HepG2 (cell line): ENCODE data around the gene BAG3. TPM values are rescaled to one million over a fixed set of nuclear protein-coding genes. Genes with fewer than 3 reads are reported as not detected.

Source experiments
- DR1 ChIP-seq: sonication (generic); formaldehyde crosslinking; IDR thresholded peaks from 2 replicates; pipeline ENCODE4 v1.8.0; 2021; ENCODE audit warnings: mild to moderate bottlenecking, missing genetic modification reagents, inconsistent platforms
- FOXA1 ChIP-seq, 2 experiments: fragments of 450-650 bp in 1 of 2; sonication (generic) in 1 of 2; formaldehyde crosslinking in 1 of 2; IDR thresholded peaks; 2 replicates each; pipeline versions ENCODE4 v1.4.0 to v1.6.1; 2016 to 2020; ENCODE audit warnings: missing genetic modification reagents in 1 of 2
- GPN1 ChIP-seq: sonication (generic); formaldehyde crosslinking; IDR thresholded peaks from 2 replicates; pipeline ENCODE4 v1.5.1; 2020; ENCODE audit warnings: missing genetic modification reagents, borderline replicate concordance
- HDAC2 ChIP-seq: sonication (generic); formaldehyde crosslinking; IDR thresholded peaks from 2 replicates; pipeline ENCODE4 v1.4.0; 2020; ENCODE audit warnings: missing genetic modification reagents
- NFATC3 ChIP-seq: sonication (generic); formaldehyde crosslinking; IDR thresholded peaks from 2 replicates; pipeline ENCODE4 v1.5.1; 2020; ENCODE audit warnings: mild to moderate bottlenecking, missing genetic modification reagents
- PATZ1 ChIP-seq: sonication (generic); formaldehyde crosslinking; IDR thresholded peaks from 2 replicates; pipeline ENCODE4 v1.4.0; 2020; ENCODE audit warnings: missing genetic modification reagents
- POLR2AphosphoS5 ChIP-seq: IDR thresholded peaks from 2 replicates; pipeline ENCODE4 v1.6.1; 2012; ENCODE audit warnings: low read depth, low read length
- PREB ChIP-seq: sonication (generic); formaldehyde crosslinking; IDR thresholded peaks from 2 replicates; pipeline ENCODE4 v1.4.0; 2020; ENCODE audit warnings: missing genetic modification reagents
- TBX2 ChIP-seq: sonication (generic); formaldehyde crosslinking; IDR thresholded peaks from 2 replicates; pipeline ENCODE4 v1.5.0; 2020; ENCODE audit warnings: missing genetic modification reagents, mild to moderate bottlenecking, borderline replicate concordance
- YEATS2 ChIP-seq: sonication (generic); formaldehyde crosslinking; IDR thresholded peaks from 2 replicates; pipeline ENCODE4 v1.4.0; 2020; ENCODE audit warnings: missing genetic modification reagents, borderline replicate concordance
- ZNF770 ChIP-seq: sonication (generic); formaldehyde crosslinking; IDR thresholded peaks from 2 replicates; pipeline ENCODE4 v1.5.0; 2020; ENCODE audit warnings: mild to moderate bottlenecking, missing genetic modification reagents
- polyA plus RNA-seq, 8 experiments: library from polyadenylated mRNA; depleted of rRNA in 3 of 8; stranded (reverse) in 7 of 8; unstranded in 1 of 8; fragments of >200 nt; fragmentation: Illumina TruSeq in 4 of 8; extraction: Trizol in 4 of 8; gene quantifications; 2 replicates each; pipeline versions ENCODE4 v1.2.1 to v1.2.3, GENCODE V29; 2011 to 2016; ENCODE audit warnings: low read depth in 4 of 8, missing spikeins in 1 of 8, mixed read lengths in 1 of 8; ENCODE audit not compliant: insufficient read depth in 1 of 8
- total RNA-seq, 5 experiments: library from RNA; depleted of rRNA; stranded (reverse); fragments of >200 nt; fragmentation: Illumina TruSeq; extraction: Trizol; gene quantifications; 2 replicates each; pipeline ENCODE4 v1.2.3, GENCODE V29; 2016; ENCODE audit warnings: low read depth in 1 of 5
- TF ChIP-seq, protein P1 (sequence below): sonication (generic); formaldehyde crosslinking; IDR thresholded peaks from 2 replicates; pipeline ENCODE4 v1.5.0; 2020; ENCODE audit warnings: mild to moderate bottlenecking, missing genetic modification reagents, borderline replicate concordance
- TF ChIP-seq, protein P2 (sequence below): sonication (generic); formaldehyde crosslinking; IDR thresholded peaks from 2 replicates; pipeline ENCODE4 v1.4.0; 2020; ENCODE audit warnings: mild to moderate bottlenecking, missing genetic modification reagents
- TF ChIP-seq, protein P3 (sequence below): sonication (generic); formaldehyde crosslinking; IDR thresholded peaks from 2 replicates; pipeline ENCODE4; 2020; ENCODE audit warnings: missing genetic modification reagents, mild to moderate bottlenecking, borderline replicate concordance

Gene BAG3
- total and polyA plus RNA-seq, 2 of the 13 experiments (the other 11 are each of a cell fraction or from before 2014, with no cell fraction given): 2.9 to 6.7 TPM

GRCh38 chr10:119650692-119651513 is at the start of gene BAG3 (continued):
- TF ChIP-seq, protein P1, sequence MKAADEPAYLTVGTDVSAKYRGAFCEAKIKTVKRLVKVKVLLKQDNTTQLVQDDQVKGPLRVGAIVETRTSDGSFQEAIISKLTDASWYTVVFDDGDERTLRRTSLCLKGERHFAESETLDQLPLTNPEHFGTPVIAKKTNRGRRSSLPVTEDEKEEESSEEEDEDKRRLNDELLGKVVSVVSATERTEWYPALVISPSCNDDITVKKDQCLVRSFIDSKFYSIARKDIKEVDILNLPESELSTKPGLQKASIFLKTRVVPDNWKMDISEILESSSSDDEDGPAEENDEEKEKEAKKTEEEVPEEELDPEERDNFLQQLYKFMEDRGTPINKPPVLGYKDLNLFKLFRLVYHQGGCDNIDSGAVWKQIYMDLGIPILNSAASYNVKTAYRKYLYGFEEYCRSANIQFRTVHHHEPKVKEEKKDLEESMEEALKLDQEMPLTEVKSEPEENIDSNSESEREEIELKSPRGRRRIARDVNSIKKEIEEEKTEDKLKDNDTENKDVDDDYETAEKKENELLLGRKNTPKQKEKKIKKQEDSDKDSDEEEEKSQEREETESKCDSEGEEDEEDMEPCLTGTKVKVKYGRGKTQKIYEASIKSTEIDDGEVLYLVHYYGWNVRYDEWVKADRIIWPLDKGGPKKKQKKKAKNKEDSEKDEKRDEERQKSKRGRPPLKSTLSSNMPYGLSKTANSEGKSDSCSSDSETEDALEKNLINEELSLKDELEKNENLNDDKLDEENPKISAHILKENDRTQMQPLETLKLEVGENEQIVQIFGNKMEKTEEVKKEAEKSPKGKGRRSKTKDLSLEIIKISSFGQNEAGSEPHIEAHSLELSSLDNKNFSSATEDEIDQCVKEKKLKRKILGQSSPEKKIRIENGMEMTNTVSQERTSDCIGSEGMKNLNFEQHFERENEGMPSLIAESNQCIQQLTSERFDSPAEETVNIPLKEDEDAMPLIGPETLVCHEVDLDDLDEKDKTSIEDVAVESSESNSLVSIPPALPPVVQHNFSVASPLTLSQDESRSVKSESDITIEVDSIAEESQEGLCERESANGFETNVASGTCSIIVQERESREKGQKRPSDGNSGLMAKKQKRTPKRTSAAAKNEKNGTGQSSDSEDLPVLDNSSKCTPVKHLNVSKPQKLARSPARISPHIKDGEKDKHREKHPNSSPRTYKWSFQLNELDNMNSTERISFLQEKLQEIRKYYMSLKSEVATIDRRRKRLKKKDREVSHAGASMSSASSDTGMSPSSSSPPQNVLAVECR (CRISPR knock-in tag): peak; percentile 66; the same call in 1 of the 2 replicates
- TF ChIP-seq YEATS2 (CRISPR knock-in tag): peak; percentile 21; the same call in 1 of the 2 replicates
- TF ChIP-seq, protein P2, sequence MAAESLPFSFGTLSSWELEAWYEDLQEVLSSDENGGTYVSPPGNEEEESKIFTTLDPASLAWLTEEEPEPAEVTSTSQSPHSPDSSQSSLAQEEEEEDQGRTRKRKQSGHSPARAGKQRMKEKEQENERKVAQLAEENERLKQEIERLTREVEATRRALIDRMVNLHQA (CRISPR knock-in tag): no peak
- 0 out of 2 replicates have a peak, but pooled peaks have one; percentile 8 for TF ChIP-seq HDAC2 (CRISPR knock-in tag)
- no peak for TF ChIP-seq PREB (CRISPR knock-in tag)
- no peak for TF ChIP-seq FOXA1 (IDR thresholded peaks at IDR 0.05)
- TF ChIP-seq FOXA1 (CRISPR knock-in tag; IDR thresholded peaks at IDR 0.05): no peak
- 0 out of 2 replicates have a peak, but pooled peaks have one; percentile 28 for TF ChIP-seq TBX2
- peak; percentile 90 for TF ChIP-seq DR1 (CRISPR knock-in tag)
- TF ChIP-seq, protein P3, sequence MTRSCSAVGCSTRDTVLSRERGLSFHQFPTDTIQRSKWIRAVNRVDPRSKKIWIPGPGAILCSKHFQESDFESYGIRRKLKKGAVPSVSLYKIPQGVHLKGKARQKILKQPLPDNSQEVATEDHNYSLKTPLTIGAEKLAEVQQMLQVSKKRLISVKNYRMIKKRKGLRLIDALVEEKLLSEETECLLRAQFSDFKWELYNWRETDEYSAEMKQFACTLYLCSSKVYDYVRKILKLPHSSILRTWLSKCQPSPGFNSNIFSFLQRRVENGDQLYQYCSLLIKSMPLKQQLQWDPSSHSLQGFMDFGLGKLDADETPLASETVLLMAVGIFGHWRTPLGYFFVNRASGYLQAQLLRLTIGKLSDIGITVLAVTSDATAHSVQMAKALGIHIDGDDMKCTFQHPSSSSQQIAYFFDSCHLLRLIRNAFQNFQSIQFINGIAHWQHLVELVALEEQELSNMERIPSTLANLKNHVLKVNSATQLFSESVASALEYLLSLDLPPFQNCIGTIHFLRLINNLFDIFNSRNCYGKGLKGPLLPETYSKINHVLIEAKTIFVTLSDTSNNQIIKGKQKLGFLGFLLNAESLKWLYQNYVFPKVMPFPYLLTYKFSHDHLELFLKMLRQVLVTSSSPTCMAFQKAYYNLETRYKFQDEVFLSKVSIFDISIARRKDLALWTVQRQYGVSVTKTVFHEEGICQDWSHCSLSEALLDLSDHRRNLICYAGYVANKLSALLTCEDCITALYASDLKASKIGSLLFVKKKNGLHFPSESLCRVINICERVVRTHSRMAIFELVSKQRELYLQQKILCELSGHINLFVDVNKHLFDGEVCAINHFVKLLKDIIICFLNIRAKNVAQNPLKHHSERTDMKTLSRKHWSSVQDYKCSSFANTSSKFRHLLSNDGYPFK (CRISPR knock-in tag): peak; percentile 33; the same call in 1 of the 2 replicates
- no peak for TF ChIP-seq ZNF770 (CRISPR knock-in tag)
- TF ChIP-seq NFATC3 (CRISPR knock-in tag): no peak
- TF ChIP-seq PATZ1: 0 out of 2 replicates have a peak, but pooled peaks have one; percentile 7
- TF ChIP-seq GPN1 (CRISPR knock-in tag): no peak
- peak; percentile 94 for TF ChIP-seq POLR2AphosphoS5
